Measurements from ENCODE around the gene PTPRJ.

PTPRJ gene

DNA sequence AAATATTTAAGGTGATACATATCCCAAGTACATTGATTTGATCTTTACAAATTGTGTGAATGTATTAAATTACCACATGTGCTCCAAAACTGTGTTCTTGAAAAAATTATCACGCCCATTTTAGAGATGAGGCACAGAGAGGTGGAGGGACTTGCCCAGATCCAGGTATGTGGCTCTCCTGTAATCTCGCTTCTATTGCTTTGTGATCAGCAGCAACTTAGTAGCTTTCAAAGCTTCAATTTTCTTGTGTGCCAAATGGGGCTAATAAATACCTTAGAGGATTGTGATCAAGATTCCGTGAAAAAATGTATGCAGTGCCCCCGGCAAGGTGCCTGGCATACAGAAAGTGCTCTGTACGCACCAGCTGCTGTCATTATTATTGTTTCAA is 18.0 kb downstream of the PTPRJ start:
- FAIRE-seq = no peak

DNA sequence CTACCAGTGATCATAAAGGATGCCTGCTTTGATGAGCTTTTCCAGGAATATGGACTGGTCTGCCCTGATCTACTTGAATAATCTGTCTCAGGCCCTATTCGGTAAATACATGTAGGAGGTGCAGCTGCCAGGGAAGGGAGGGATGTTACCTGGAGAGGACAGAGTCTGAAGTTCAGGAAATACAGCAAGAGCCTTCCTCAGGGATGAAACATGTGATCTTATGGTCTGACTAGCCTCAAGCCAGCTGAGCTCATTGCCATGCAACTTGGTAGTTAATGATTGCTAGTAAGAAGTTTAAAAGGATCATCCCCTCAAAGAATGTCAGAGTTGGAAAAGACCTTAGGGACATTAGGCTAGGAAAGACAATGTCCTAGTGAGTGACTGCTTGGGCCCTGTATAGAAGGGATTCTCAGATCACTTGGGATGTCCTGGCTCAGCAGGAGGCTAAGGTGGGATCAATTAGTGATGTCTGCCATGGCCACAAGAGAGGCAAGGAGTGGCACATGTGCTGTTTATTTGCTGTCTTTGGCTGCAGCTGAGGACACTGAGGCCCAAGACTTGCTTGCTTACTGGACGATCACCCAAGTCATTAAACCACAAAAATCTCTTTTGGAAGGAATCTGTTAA is 18.5 kb downstream of the PTPRJ start:
- FAIRE-seq = no peak

DNA sequence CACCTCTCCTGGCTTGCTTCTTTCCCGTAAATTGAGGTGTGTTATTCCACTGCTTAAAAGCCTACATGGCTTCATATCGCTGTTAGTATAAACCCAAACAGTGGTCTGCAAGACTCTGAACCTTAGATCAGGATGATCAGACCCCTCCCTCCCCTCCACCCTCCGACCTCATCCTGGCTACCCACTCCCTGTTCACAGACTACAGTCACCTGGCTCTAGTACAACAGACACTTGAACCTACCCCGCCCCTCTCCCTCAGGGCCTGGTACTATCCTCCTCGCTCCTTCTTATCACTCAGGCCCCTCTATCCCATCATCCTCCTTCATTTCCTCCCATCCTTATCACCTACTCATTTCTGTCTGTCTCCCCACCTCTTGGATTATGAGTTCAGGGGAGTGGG is 20.1 kb downstream of the PTPRJ start:
- no peak for FAIRE-seq

DNA sequence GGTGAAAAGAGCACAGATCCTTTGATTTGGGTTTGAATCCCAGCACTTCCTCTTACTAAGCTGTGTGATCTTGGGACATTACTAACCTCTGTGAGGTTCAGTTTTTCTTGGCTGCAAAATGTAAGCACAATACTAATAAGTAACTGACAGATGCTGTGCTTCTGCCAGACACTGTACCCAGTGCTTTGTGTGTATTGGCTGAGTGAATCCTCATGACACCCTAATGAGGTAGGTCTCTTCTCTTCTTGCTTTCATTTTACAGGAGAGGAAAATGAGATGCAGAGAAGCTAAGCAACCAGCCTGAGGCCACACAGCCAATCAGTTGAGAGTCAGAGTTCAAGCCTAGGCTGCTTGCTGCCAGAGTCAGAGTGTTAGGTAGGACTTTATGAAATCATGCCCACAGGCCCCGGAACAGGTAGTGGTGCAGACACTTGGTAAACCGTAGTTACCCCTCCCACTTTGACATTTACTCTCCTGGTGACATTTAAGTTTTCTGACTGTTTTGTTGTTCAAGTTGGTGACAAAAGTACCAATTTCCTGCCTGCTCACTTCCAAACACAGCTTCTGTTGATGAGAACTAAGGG is 21.2 kb downstream of the PTPRJ start:
- FAIRE-seq = no peak

DNA sequence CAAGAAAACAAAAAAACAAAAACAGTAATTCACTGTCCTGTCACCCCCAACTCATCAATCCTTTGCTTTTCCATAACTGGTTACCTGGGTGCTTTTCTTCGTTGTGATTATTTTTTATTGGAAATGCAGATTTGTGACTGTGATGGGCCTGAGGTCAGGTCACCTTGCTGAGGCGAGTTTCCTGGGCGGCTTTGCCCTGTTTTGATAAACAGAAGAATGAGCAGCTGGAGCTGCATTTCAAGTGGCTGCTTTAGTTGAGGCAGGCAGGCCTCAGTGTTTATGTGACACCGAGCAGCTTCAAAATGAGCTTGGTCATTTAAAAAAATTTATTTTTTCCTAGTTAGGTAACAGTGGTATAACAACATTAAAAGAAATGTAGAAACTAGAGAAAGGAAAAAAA is 22.2 kb downstream of the PTPRJ start:
- FAIRE-seq = no peak

DNA sequence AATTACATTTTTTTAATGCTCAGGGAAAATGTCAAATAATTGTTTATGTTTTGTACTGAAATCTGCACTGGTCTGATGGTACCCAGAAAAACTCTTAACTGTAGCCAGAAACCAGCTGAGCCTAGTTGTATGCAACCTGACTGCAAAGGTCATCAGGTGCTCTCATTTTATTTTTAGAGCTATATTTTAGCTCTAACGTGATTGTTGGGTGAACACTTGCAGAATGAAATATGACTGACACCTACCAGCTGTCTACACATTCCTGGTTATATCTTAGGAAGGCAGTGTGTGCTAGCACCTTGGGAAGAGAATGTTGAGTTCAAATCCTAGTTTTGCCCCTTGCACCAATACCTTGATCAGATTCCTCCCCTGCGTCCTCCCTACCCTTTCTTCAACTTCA is 23.6 kb downstream of the PTPRJ start:
- no peak for FAIRE-seq

DNA sequence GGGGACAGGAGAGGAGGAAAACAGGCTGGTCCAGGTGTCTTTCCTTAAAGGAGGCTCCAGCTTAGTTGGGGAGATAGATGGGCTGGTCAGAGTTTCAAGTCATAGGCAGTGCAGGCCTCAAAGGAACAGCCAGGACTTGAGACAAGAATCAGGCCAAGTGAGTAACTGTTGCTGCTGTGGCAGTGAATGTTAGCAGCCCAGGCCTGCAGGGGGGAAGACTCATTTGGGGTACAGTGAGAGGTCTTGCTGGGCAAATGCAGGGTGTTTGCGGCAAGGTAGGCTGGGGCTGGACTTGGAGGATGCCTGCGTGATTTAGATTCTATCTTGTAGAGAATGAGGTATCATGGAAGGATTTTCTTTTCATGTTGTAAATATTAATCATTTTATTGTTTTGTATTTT is 24.1 kb downstream of the PTPRJ start:
- no peak for FAIRE-seq

DNA sequence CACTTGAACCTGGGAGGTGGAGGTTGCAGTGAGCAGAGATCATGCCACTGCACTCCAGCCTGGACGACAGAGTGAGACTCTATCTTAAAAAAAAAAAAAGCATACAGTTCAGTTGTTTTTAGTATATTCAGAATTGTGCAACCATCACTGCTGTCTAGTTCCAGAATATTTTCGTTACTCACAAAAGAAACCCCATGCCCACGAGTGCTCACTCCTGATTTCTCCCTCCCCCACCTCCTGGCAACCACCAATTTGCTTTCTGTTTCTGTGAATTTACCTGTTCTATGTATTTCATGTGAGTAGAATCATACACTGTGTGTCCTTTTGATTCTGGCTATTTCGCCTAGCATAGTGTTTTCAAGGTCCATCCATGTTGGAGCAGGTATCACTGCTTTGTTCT is 24.8 kb downstream of the PTPRJ start:
- no peak for FAIRE-seq

DNA sequence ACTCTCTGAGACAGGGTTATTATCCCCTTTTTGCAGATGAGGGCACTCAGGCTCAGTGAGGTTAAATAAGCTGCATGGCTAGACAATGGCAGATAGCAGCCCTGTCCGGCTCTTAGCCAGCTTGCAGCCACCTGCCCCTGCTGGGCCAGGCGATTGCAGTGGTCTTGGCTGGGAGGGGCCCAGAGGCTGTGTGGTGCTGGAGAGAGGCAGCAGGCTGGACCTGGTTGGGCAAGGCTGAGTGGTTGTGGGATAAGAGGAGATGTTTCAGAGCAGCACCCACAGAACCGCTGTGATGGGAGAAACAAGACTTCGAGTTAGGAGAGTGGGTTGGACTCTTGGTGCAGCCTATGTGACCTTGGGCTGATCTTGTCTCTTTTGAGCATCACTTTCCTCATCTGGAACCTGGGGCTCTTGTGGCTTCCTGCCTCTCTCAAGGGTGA is 25.5 kb downstream of the PTPRJ start:
- FAIRE-seq = no peak

DNA sequence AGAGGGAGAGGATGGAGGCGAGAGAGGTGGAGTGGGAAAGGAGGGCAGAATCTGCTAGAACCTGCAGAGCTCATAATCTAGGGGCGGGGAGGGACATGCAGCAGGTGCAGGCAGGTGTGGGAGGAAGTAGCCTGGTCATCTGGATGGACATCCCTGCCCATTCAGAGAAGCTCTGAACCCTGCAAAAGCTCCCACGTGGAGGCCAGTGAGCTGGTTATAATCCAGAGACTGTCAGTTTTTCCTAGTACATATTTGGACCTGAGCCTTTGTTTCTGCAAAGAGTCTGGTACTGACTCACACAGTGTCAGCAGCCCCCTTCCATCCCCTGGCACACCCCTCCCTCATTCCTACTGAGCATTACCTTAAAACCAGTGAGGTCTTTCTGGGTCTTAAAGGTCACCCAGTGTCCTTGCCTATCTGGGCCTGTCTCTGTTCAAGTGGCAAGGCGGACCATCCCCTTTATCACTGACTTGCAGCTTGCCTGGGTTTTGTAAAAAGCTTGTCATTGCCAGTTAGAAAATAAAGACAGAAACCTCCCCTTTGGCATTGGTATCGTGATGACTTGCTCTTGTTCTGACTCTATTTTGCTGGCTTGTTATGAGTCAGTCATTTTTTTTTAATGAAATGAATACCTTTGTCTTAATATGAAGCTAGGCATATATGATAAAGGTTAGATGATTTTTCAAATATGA is 26.1 kb downstream of the PTPRJ start:
- no peak for FAIRE-seq

DNA sequence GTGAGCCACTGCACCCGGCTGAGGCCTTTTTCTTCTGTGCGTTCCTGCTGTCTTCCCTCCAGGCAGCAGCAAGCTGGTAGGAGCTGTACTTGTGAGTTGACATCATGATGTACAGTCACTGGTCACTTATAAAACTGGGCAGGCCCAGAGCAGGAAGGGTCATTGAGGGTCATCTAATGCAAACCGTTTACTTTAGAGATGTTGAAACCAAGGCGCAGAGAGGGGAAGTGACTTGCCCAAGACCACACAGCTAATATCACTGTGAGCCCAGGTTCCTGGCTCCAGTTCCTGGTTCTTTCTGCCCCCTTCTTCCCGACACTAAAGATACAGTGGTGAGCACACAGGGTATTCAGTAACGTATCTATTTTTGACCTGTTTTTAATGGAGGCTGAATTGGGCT is 27.3 kb downstream of the PTPRJ start:
- no peak for FAIRE-seq

DNA sequence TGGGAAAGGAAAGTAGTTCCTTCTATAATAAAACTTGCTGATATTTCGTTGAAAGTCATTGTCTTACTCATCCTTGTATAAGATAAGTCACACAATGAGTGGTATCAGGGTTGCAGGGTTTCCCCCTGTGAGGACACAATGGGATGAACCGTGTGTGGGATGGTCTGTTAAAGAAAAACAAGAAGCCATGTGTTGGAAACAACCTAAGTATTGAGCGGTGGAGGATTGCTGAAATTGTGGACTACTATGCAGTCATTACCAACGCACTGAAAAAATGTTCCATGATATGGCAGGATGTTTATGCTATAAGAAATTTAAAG is 28.6 kb downstream of the PTPRJ start:
- no peak for FAIRE-seq

DNA sequence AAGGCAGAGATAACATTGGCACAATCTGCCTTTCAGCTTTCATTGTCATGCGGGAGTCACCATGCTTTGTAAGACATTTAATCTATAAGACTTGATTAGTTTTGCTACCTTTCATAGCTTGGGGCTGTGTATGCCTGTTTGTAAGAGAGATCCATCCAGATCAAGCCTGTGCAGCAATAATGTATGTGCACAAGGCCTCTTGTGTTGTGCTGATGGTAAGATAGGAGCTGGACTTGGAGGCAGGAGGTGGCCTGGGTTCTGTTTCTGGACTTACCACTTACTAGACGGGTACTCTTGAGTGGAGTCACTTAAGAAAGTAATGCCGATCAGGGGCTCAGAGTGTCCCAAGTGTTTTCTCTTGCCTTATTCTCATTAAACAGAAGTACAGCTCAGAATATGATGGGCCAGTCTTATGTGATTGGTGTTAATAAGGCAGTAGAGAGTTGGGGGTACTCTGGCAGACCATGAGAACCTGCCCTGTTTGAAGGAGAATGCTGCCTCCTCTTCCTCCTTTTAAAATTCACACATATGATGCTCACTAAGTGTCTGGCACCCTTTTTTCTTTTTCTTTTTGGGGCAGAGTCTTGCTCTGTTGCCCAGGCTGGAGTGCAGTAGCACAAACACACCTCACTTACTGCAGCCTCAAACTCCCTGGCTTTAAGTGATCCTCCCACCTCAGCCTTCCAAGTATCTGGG is 30.9 kb downstream of the PTPRJ start:
- FAIRE-seq = no peak

DNA sequence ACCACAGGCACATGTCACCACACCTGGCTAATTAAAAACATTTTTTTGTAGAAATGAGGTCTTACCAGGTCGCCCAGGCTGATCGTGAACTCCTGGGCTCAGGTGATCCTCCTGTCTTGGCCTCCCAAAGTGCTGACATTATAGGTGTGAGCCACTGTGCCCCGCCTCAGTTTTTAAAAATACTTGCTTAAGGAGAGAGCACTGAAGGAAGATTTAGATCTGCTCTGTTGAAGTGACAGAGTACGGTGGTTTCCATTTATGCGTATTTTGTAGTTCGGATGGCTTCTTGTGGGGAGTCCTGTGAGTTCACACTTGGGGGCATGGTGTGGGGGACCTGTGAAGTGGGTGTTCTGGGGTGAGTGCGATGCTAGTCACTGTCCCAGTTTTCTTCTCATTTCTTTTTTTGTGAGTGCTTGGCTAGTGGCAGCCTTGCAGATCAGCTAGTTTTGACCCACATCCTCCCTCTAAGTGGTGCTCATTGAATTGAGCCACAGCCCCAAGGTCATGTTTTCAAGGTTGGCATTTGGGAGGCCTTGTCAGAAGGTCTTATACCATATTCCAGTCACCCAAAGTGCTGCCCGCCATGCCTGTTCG is 31.5 kb downstream of the PTPRJ start:
- FAIRE-seq = no peak

DNA sequence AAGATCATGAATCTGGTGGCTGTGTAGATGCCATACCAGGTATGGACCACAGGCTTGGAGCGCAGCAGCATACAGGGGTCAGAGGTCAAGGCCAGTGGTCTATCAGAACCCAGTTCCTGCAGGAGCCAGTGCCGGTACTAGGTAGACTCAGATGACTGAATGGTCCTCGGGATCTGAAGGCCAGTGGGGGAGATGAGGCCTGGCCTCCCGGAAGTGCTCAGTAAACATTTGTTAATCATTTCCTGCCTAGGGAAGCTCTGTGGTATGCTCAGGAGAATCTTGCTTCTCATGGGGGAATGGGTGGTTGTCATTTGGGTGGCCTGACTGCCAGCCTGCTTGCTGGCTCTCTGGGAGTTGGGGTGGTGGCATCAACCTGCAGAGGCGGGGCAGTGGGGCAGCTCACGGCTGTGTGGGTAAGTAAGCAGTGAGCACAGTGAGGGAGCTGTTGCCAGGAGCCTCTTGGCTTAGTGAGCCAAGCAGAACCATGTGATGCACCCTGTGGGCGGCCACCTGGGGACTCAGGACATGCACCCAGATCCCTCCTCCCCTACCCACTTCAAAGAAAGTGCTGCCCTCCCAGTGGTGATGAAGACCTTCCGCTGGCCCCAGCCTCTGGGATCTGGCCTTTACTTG is 33.0 kb downstream of the PTPRJ start:
- FAIRE-seq = no peak

DNA sequence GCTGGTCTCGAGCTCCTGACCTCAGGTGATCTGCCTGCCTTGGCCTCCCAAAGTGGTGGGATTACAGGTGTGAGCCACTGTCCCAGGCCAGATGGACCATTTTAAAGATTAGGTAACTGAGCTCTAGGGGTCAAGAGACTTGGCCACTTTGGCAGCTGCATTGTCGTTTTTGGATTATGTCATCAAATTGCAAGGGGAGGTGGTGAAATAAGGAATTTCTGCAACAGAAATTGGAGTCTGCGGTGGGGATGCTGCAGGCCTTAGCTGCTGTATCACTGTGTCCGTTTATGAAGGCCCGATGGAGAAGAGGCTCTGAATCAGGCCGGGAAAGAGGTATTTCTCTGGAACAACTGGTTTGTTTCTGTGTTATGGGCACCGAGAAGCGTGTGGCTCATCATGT is 34.6 kb downstream of the PTPRJ start:
- FAIRE-seq = no peak

DNA sequence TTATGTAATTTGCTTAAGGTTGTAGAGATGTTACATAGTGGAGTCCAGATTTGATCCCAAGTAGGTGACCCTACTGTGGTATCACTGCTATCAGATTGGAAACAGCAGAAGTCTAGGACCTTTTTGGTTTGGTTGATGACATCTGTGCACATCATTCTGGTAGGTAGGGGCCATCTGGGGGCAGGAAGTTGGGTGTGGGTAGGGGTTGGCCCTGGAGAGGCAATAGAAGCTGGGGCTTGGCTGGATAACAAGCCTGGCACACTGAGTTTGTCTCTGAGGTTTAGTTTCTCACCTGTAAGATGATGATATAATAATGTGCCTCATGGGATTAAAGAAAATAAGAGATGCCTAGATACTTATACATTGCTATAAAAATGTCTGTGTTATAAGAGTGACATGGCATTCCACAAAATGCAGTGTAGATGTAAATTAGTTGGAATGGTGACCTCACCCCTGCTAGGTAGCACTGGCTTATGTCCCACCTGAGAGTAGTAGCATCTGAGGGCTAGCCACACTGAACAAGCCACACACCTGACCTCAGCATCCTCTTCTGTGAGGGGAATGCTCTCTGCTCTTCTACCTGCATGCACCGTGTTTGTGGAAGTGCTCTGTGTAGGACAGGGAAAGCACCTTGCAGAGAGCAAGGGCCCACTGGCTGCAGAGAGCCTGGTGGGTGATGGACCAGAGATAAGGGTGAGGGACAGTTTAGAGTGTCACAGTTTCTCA is 36.9 kb downstream of the PTPRJ start:
- no peak for FAIRE-seq

DNA sequence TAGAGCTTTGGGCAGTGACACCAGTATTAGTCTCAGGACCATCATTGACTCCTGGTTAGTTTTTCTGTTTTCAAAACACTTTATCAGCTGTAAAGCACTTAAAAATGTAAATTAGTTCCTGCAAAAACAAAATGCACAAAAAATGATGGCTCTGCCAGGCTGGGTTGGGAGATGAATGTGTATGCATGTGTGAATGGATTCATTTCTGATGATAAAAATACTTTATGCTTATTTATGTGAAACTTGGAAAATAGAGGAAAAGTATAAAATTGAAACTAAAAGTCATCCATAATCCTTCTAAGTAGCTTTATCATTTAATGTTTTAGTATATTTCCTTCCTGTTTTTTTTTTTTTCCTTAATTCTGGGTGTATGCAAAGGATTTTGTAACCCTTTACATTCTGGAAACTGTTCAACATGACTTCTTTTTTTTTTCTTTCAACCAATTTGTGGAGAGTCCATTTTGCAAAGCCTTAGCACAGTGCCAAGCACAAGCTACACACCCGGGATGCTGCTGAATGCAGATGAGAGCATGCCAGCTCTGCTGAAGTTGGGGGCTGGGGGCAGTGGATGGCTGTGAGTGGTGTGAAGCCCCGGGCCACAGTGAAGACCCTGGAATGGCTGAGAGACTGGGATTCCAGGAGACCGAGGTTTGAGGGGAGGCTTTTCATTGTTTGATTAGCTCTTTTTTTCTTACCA is 37.6 kb downstream of the PTPRJ start:
- no peak for FAIRE-seq

DNA sequence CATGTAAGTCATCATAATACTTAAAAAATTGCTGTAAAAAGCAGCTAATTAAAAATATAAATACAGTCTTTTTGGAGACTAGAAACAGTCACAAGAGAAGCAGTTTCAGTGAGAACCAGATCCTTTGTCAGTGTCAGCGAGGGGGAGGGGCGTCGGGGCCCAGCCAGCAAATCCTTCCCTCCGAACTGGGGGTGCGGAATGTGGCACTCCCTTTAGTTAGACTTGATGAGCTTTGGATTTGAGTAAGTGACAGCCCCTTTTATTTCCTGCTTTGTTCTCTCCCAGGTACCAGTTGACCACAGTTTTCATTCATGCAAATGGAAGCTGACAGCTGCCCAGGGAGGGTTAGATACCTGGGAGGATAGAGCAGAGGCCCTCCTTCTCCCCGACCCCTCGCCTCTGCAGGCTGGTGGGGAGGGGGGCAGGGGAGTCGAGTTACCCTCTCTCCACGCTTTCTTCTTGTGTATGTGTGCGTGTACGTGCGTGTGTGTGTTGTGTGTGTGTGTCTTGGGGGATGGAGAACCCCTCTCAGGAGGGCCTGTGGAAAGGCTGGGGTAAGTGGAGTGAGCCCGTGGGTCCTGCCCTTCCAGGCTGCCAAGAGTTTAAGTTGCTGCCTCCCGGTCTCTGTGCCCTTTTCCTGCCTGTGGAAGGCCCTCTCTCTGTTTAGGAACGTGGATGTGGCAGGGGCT is 38.3 kb downstream of the PTPRJ start:
- FAIRE-seq = no peak

DNA sequence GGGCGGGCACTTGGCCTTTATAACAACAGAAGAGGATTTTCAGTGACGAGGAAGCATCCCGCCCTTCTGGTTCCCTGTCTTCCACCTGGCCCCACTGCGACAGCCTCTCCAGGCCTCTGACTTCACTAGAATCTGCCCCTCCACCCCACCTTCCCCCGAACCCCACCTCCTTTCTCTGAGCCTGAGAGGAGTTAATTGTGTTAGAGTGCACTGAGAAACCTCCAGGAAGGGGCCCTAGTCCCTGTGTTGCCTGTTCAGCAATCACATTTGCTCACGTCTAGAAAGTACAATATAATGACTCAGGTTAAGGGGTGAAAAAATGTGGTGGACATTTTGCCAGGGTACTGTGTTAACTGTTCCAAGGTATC is 38.8 kb downstream of the PTPRJ start:
- no peak for FAIRE-seq

DNA sequence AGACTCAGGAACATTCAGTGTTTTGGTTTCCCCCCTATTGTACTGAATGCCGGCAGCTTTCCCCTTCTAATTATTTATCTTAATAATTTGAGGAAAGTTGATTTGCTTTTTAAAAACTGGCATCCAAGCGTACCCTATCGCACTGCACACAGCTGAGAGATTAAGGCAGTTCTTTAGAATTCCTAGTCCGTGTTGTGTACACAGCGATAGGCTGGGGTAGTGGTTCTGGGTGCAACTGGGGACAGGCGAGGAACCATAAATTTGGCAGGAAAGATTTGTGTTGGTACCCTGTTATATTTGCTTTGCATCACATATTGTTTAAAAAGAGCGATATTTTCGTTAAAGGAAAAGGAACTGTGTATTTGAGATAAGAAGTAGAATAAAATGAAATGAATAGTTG is 39.2 kb downstream of the PTPRJ start:
- FAIRE-seq = no peak

Measured in TTC549 (cell line).